ENCODE measurements around the gene SH3BGRL2. TPM values are rescaled to one million over a fixed set of nuclear protein-coding genes. Genes with fewer than 3 reads are reported as not detected.

SH3BGRL2 gene
- 0.07 and 0.14 TPM in 2 replicates for total RNA-seq

DNA sequence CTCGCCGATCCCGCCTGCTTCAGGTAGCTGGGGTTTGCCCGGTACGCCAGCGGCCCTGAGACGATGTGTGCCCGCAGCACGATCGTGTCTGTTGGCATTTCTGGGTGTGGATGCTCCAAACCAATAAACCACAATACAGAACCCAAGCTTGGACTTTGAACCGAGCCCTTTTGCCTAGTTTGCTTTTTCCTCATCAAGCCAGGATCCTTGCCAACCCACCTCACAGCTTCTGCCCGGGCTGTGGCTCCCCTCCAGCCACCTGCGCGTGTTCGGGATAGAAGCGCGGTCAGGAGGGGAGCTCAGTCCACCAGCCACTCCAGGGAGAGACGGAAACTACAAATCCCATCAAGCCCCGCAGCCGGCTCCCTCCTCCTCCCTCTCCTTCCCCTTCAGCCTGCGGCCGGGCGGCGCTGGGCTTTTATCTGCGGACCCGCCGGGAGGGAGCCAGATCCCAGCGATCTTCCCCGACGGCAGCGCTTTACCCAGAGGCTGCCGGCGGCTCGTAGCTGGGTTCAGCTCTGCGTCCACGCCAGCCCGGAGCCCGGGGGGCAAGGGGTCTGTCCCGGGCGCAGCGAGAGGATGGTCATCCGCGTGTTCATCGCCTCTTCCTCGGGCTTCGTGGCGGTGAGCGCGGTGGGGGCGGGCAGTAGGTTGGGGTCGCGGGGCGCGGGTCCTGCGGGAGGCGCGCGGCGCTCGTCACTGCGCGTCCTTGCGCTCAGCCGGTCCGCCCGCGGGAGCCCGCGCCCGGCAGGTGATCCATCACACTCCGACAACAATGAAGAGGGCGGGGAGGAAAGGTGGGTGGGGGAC lies at the start of gene SH3BGRL2:
Gene SH3BGRL2, plus strand, starts transcription at position 447 of the 810 bp plus-strand sequence. Its CDS starts 133 bp downstream, at position 580.
- H3K36me3 Mint-ChIP-seq (ENCODE audit: low read depth): no peaks in the 10 kb centered on the region
- DNase-seq: peak; percentile 66
- H3K4me3 Mint-ChIP-seq: peak within 1 kb of the TSS; percentile 84
- no peak within 1 kb of the TSS for H3K27ac Mint-ChIP-seq
- no peaks in the 10 kb centered on the region for H3K9me3 Mint-ChIP-seq
- H3K4me1 Mint-ChIP-seq: peaks cover 6% of the 10 kb centered on the region
- intact Hi-C loops (cut with micrococcal nuclease): no loop called here
- H3K27me3 Mint-ChIP-seq: peaks cover 63% of the 10 kb centered on the region

DNA sequence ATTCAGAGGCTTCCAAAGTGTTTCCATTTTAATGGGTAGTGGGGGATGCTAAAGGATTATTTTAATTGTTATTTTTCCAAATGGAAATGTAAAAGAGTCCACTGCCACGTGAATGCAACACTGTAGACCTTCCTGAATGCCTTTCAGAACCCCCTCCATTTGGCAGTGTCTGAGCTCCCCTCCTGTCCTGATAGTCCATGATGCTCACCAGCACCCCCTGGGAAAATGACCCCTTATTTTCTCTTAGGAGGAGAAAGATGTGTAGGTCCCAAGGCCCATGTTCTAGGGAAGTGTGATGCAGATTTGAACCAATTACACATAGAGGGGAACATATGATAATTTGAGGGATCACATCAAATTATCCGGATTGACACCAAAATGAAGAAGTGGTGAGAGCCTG lies 46.8 kb upstream of the SH3BGRL2 start:
- H3K27me3 Mint-ChIP-seq: no peaks in the 10 kb centered on the region
- no peak overlapping the region for H3K4me3 Mint-ChIP-seq
- intact Hi-C loops (cut with micrococcal nuclease): no loop called here
- DNase-seq: no peak
- no peak overlapping the region for H3K27ac Mint-ChIP-seq
- peaks cover 6% of the 10 kb centered on the region for H3K9me3 Mint-ChIP-seq
- no peaks in the 10 kb centered on the region for H3K4me1 Mint-ChIP-seq
- no peaks in the 10 kb centered on the region for H3K36me3 Mint-ChIP-seq (ENCODE audit: low read depth)

DNA sequence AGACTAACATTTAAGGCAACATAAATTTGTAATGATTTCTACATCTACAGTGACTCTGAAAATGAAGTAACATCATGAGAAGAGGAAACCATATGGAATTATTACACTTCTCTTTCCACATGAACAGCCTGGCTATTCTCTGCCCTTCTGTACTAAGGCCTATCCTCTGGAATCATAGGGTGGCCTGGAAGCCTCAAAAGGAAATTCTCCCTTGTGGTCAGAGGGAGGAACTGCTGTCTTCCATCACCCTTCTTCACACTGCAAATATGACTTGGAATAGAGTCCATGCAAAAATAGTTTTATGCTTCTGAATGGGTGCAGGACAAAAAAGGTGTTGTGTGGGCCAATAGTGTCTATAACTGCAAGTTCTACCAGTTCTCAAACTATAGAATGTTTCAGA lies 44.6 kb upstream of the SH3BGRL2 start:
- Mint-ChIP-seq H3K4me3 (no peak overlapping the region), H3K27ac (no peak overlapping the region), H3K27me3 (peaks cover 2% of the 10 kb centered on the region), H3K4me1 (no peaks in the 10 kb centered on the region), H3K9me3 (no peaks in the 10 kb centered on the region), H3K36me3 (ENCODE audit: low read depth) (no peaks in the 10 kb centered on the region)
- no peak for DNase-seq
- intact Hi-C loops (cut with micrococcal nuclease): no loop called here

DNA sequence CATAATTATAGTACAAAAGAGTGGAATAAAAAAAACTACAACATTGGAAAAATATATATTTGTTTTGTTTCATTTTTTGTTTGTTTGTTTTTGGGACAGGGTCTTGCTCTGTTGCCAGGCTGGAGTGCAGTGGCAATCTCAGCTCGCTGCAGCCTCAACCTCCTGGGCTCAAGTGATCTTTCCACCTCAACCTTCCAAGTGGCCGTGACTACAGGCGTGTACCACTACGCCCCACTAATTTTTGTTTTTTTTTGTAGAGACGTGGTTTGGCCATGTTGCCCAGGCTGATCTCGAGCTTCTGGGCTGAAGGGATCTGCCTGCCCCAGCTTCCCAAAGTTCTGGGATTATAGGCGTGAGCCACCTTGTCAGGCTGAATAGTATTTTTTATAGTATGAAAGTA lies 41.4 kb upstream of the SH3BGRL2 start:
- Mint-ChIP-seq H3K9me3 (no peaks in the 10 kb centered on the region), H3K27ac (no peak overlapping the region), H3K36me3 (ENCODE audit: low read depth) (no peaks in the 10 kb centered on the region), H3K27me3 (peaks cover 2% of the 10 kb centered on the region), H3K4me3 (no peak overlapping the region), H3K4me1 (no peaks in the 10 kb centered on the region)
- intact Hi-C loops (cut with micrococcal nuclease): no loop called here
- no peak for DNase-seq

DNA sequence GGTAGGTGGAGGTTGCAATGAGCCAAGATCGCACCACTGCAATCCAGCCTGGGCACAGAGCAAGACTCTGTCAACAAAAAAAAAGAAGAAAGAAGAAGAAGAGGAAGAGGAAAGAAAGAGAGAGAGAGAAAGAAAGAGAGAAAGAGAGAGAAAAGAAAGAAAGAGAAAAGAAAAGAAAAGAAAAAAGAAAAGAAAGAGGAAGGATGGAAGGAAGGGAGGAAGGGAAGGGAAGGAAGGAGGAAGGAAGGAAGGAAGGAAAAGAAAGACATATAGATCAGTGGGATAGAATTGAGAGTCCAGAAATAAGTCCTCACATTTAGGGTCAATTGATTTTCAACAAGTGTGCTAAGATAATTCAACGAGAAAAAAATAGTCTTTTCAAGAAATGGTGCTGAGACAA lies 34.0 kb upstream of the SH3BGRL2 start:
- Mint-ChIP-seq H3K36me3 (ENCODE audit: low read depth) (no peaks in the 10 kb centered on the region), H3K4me3 (no peak overlapping the region), H3K4me1 (no peaks in the 10 kb centered on the region), H3K27me3 (peaks cover 4% of the 10 kb centered on the region), H3K27ac (no peak overlapping the region), H3K9me3 (no peaks in the 10 kb centered on the region)
- no peak for DNase-seq
- intact Hi-C loops (cut with micrococcal nuclease): no loop called here

DNA sequence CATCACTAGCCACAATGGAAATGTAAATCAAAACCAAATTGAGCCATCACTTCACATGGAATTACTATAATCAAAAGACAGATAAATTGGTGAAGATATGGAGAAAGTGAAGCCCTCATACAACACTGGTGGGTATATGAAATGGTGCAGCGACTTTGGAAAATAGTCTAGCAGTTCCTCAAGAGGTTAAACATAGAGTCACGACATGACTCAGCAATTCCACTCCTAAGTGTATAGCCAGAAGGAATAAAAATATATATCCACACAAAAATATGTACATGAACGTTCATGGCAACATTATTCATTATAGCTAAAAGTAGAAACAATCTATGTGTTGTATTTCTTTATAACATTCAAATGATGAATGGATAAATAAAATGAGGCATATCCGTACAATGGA lies 33.1 kb upstream of the SH3BGRL2 start:
- no peak overlapping the region for H3K4me3 Mint-ChIP-seq
- no peaks in the 10 kb centered on the region for H3K4me1 Mint-ChIP-seq
- no peaks in the 10 kb centered on the region for H3K36me3 Mint-ChIP-seq (ENCODE audit: low read depth)
- H3K9me3 Mint-ChIP-seq: no peaks in the 10 kb centered on the region
- DNase-seq: no peak
- H3K27ac Mint-ChIP-seq: no peak overlapping the region
- intact Hi-C loops (cut with micrococcal nuclease): no loop called here
- H3K27me3 Mint-ChIP-seq: peaks cover 4% of the 10 kb centered on the region

DNA sequence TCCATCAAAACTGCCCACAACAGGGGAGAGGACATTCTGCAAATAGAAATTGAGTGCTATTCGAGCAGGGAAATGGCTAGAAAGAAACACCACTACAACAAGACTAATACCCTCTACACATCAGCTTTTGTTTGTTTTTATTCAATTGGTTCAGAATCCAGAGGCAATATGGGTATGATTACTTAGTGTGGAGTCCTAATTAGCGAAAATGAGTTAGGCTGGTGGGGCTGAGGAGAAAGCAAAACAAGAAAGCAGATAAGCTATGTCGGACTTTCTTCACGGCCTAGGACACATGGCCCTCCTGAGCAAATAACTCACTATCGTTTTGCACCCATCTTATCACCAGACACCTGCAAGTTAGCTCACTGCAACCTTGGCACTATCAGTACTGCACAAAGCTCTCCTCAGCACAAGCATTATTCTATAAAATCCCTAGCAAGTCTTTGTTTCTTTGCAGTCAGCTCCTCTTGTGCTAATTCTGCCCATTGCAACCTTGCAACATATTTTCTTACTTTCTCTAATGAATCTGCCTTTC lies 31.3 kb upstream of the SH3BGRL2 start:
- Mint-ChIP-seq H3K27me3 (peaks cover 4% of the 10 kb centered on the region), H3K9me3 (no peaks in the 10 kb centered on the region), H3K4me3 (no peak overlapping the region), H3K4me1 (no peaks in the 10 kb centered on the region), H3K36me3 (ENCODE audit: low read depth) (no peaks in the 10 kb centered on the region), H3K27ac (no peak overlapping the region)
- DNase-seq: no peak
- intact Hi-C loops (cut with micrococcal nuclease): no loop called here

DNA sequence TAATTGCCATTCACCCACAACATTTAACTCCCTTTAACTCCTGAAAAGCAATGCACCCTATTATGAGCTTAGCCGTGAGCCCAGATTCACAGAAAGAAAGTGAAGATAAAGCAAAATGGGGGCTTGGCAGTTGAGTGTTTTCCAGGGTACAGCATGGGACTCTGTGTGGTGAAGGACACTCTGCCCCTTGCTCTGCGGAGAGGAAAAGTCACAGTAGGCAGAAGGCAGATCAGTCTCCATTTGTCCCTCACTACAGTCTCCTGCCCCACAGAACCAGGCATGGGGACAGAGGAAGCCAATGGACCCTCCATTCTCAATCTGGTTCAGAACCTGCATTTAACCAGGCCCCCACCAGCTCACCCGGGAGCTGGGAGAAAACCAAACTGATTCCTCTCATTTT lies 30.8 kb upstream of the SH3BGRL2 start:
- intact Hi-C loops (cut with micrococcal nuclease): no loop called here
- Mint-ChIP-seq H3K9me3 (no peaks in the 10 kb centered on the region), H3K36me3 (ENCODE audit: low read depth) (no peaks in the 10 kb centered on the region), H3K27me3 (peaks cover 4% of the 10 kb centered on the region), H3K27ac (no peak overlapping the region), H3K4me3 (no peak overlapping the region), H3K4me1 (no peaks in the 10 kb centered on the region)
- no peak for DNase-seq

DNA sequence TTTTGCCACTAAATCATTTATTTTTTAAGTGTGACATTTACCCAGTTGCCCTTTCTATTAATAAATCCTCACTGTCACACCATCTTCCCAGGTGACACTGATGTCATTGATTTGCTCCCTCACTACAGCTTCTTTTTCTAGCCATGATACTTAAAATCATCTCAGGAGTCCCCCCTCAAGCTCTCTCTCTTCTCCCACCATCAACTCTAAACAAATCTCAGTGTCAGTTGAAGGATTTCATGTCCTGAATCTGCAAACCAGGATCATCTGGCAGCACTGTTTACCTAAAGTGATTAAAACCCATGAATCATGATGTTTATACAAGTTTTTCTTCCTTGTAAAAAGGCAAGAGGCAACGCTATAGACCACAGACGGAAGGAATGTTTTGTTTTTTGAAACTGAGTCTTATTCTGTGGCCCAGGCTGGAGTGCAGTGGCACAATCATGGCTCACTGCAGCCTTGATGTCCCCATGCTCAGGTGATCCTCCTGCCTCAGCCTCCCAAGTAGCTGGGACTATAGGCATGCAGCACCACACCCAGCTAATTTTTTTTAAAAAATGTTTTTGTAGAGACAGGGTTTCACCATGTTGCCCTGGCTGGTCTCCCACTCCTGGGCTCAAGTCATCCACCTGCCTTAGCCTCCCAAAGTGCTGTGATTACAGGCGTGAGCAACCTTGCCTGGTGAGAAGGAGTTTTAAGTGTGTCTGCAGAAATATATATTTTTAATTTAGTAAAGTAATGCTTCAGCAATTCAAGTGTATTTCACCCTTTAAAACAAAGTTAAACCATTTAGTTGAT lies 30.1 kb upstream of the SH3BGRL2 start:
- intact Hi-C loops (cut with micrococcal nuclease): no loop called here
- Mint-ChIP-seq H3K4me3 (no peak overlapping the region), H3K4me1 (no peaks in the 10 kb centered on the region), H3K36me3 (ENCODE audit: low read depth) (no peaks in the 10 kb centered on the region), H3K9me3 (no peaks in the 10 kb centered on the region), H3K27me3 (peaks cover 4% of the 10 kb centered on the region), H3K27ac (no peak overlapping the region)
- no peak for DNase-seq

DNA sequence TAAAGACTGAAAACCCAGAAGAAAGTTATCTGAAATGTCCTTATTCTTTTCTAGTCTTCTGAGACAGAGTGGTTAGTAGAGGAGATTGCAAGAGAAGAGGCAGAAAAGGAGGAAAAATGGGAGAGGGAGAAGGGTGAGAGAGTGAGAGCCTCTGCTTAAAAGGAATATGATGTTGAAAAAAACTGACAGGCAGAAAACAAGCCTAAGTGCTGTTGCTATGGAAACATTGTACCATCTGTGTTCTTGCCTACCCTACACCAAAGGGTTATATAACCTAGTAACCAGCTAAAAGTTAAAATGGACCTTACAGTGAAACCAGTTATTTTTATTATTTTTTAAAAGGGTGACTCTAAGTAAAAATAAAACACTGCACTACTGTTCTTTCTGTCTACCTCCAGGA lies 28.3 kb upstream of the SH3BGRL2 start:
- Mint-ChIP-seq H3K4me1 (no peaks in the 10 kb centered on the region), H3K27me3 (peaks cover 4% of the 10 kb centered on the region), H3K4me3 (no peak overlapping the region), H3K36me3 (ENCODE audit: low read depth) (no peaks in the 10 kb centered on the region), H3K9me3 (no peaks in the 10 kb centered on the region), H3K27ac (no peak overlapping the region)
- DNase-seq: no peak
- intact Hi-C loops (cut with micrococcal nuclease): no loop called here

DNA sequence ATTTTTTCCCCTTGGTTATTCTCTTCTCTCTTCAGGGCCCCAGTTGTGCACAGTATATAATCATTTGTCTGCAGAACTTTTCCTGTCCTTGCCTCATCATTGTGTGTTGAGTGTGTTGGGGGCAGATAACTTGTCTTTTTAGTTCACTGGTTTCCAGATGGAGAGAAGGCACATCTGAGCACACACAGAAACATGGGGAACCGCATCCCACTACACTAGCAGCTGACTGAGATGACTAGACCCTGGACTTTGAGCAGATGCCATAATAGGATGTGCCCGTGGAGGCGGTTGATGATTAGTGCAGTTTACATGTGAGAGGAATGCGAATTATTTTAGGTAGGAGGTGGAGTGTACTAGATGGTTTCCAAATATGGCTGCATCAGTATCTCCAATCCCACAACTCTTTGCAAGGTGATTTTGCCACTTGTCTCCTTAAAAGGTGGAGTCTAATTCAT lies 26.5 kb upstream of the SH3BGRL2 start:
- H3K27ac Mint-ChIP-seq: no peak overlapping the region
- H3K9me3 Mint-ChIP-seq: no peaks in the 10 kb centered on the region
- no peak overlapping the region for H3K4me3 Mint-ChIP-seq
- H3K36me3 Mint-ChIP-seq (ENCODE audit: low read depth): no peaks in the 10 kb centered on the region
- peaks cover 3% of the 10 kb centered on the region for H3K27me3 Mint-ChIP-seq
- no peak for DNase-seq
- H3K4me1 Mint-ChIP-seq: no peaks in the 10 kb centered on the region
- intact Hi-C loops (cut with micrococcal nuclease): no loop called here

DNA sequence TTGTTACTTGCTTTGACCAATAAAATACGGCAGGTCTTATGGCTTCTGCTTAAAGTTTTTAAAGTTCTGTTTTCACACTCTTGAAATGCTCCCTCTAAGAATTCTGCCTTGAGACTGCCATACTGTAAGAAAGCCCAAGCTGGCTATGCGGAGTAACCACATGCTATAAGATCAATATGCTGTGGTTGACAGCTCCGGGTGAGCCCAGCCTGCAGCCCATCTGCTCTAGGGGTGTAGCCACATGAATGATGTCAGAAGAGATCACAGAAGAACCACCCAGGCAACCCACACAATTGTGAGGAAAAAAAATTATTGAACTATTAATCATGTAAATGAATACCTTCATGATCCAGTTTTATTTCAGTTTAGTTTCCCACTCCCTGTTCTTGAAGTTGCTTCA lies 26.1 kb upstream of the SH3BGRL2 start:
- Mint-ChIP-seq H3K4me1 (no peaks in the 10 kb centered on the region), H3K27ac (no peak overlapping the region), H3K9me3 (no peaks in the 10 kb centered on the region), H3K36me3 (ENCODE audit: low read depth) (no peaks in the 10 kb centered on the region), H3K27me3 (peaks cover 3% of the 10 kb centered on the region), H3K4me3 (no peak overlapping the region)
- no peak for DNase-seq
- intact Hi-C loops (cut with micrococcal nuclease): no loop called here

DNA sequence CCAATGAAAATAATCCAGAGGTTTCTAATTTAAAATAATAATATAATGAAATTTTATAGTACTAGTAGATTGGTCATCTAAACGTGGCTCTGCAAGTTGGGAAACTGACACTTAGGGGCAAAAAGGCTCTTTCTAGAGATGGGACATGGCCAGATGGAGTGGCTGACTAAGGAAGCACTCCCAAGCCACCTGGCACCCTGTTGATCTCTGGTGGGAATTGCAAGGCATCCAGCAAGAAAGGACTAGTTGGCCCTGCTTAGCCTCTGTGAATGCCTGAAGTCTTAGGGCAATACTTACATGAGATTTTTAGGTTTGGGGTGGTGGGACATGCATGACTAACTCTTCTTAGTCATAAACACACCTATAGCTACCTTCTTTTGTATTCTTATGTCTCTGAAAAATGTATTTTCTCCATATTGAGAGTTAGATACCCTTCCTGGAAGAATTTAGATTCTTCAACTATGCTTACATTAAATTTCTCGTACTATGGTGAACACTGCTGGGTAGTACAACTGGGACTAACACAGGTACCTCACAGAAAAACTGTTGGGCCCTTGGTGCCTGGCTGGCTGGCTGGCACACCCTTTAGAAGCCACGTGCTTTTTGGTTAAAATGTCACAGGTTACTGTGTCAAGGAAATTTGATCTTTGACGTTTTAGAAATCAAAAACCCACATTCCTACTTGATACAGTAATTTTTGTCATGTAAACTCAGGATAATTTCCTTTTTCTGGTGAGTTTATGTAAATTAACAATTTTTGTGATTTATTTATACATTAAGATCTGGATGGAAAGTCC lies 25.0 kb upstream of the SH3BGRL2 start:
- no peaks in the 10 kb centered on the region for H3K36me3 Mint-ChIP-seq (ENCODE audit: low read depth)
- H3K4me1 Mint-ChIP-seq: no peaks in the 10 kb centered on the region
- H3K27me3 Mint-ChIP-seq: no peaks in the 10 kb centered on the region
- H3K27ac Mint-ChIP-seq: no peak overlapping the region
- no peaks in the 10 kb centered on the region for H3K9me3 Mint-ChIP-seq
- no peak for DNase-seq
- intact Hi-C loops (cut with micrococcal nuclease): no loop called here
- H3K4me3 Mint-ChIP-seq: no peak overlapping the region

Measured in activated CD4-positive, alpha-beta T cell treated with anti-CD3 and anti-CD28 coated beads, Interleukin-2, amount 10 ng/mL, durations not matched to agents 24 days and 14 days (primary cell).